T-cell (primary cell): Measurements from ENCODE around the gene CNNM2. TPM values are rescaled to one million over a fixed set of nuclear protein-coding genes. Genes with fewer than 3 reads are reported as not detected.
"Not testable (repeated sequence)": the region's sequence is repeated elsewhere in the genome, so short reads cannot be mapped to it uniquely, and the experiment has no call there.

Experiments
- ATAC-seq, 4 experiments: fragments of 200-7000 bp in 3 of 4; fragments of 150-1000 bp in 1 of 4; cut with Tn5 transposase; replicated peaks in 1 of 4; 1 replicate in 3 of 4; 2 replicates in 1 of 4; pipeline ENCODE4 v1.10.0; 2021; ENCODE audit warnings: moderate library complexity in 3 of 4, mild to moderate bottlenecking in 2 of 4, moderate number of reproducible peaks in 1 of 4
- CTCF ChIA-PET, 2 donors: fragments of 300-600 bp; sonication (Branson Sonifier 250); formaldehyde crosslinking; loops; one replicate each; lab custom pipeline; 2022; ENCODE audit warnings: antibody characterized with exemption in 2 of 2; lab: Charles Lee
- POLR2A ChIA-PET, 2 donors: fragments of 300-600 bp; sonication (Branson Sonifier 250); formaldehyde crosslinking; loops; one replicate each; lab custom pipeline; 2022; ENCODE audit warnings: antibody characterized with exemption in 2 of 2; lab: Charles Lee
- DNase-seq, 35 experiments: peaks; one replicate each; pipeline versions ENCODE4 v3.0.0 to v3.0.0-alpha.2; 2013 to 2023
- H3K27ac ChIP-seq: one replicate; pipeline ENCODE4 v1.5.1; 2013; ENCODE audit warnings: low read length
- H3K27me3 ChIP-seq, 2 experiments: replicated peaks in 1 of 2; 1 replicate in 1 of 2; 2 replicates in 1 of 2; pipeline versions ENCODE4 v1.6.1 to v1.7.0; 2013; ENCODE audit warnings: low read length in 1 of 2, mixed read lengths in 1 of 2; ENCODE audit not compliant: control insufficient read depth in 2 of 2, insufficient read depth in 2 of 2; ENCODE audit errors: extremely low read depth in 1 of 2
- H3K36me3 ChIP-seq, 2 donors: 1 replicate in 1 of 2; 2 replicates in 1 of 2; pipeline versions ENCODE4 v1.6.1 to v1.7.0; 2013; ENCODE audit warnings: low read length in 1 of 2; ENCODE audit not compliant: control insufficient read depth in 2 of 2, insufficient read depth in 1 of 2; ENCODE audit errors: extremely low read depth in 1 of 2
- H3K4me1 ChIP-seq, 2 experiments: 1 replicate in 1 of 2; 2 replicates in 1 of 2; pipeline versions ENCODE4 v1.6.1 to v1.7.0; 2013; ENCODE audit warnings: low read length in 2 of 2, mixed read lengths in 1 of 2; ENCODE audit not compliant: insufficient read depth in 2 of 2, control insufficient read depth in 1 of 2; ENCODE audit errors: extremely low read depth in 1 of 2
- H3K4me3 ChIP-seq, 2 donors: 1 replicate in 1 of 2; 2 replicates in 1 of 2; pipeline versions ENCODE4 v1.5.1 to v1.7.0; 2013; ENCODE audit warnings: mild to moderate bottlenecking in 2 of 2, low read length in 1 of 2, moderate library complexity in 1 of 2; ENCODE audit not compliant: control insufficient read depth in 1 of 2; ENCODE audit errors: extremely low read depth in 1 of 2
- H3K9me3 ChIP-seq: 2 replicates; pipeline ENCODE4 v1.7.0; 2013
- H3K27ac Mint-ChIP-seq, 2 donors: one replicate each; pipeline ENCODE4 v1.8.0; 2020 to 2021; ENCODE audit warnings: mild to moderate bottlenecking in 2 of 2, mixed read lengths in 2 of 2
- H3K27me3 Mint-ChIP-seq, 2 donors: one replicate each; pipeline ENCODE4 v1.8.0; 2021 to 2022; ENCODE audit warnings: mixed read lengths in 2 of 2
- H3K36me3 Mint-ChIP-seq: one replicate; pipeline ENCODE4 v1.8.0; 2021; ENCODE audit warnings: mixed read lengths
- H3K4me1 Mint-ChIP-seq, 3 donors: one replicate each; pipeline ENCODE4 v1.8.0; 2020 to 2022; ENCODE audit warnings: mixed read lengths in 3 of 3, mild to moderate bottlenecking in 1 of 3
- H3K4me3 Mint-ChIP-seq, 3 donors: one replicate each; pipeline ENCODE4 v1.8.0; 2020 to 2022; ENCODE audit warnings: mild to moderate bottlenecking in 3 of 3, mixed read lengths in 3 of 3, moderate library complexity in 3 of 3
- H3K9me3 Mint-ChIP-seq, 3 donors: one replicate each; pipeline ENCODE4 v1.8.0; 2020 to 2022; ENCODE audit warnings: mixed read lengths in 3 of 3
- WGBS: methylation state at CpG from one replicate; pipeline ENCODE4 v1.1.5; 2013; ENCODE audit warnings: missing lambda C conversion rate; ENCODE audit not compliant: insufficient coverage; 5-methylcytosine and 5-hydroxymethylcytosine counted together
- total RNA-seq, 35 experiments: library from RNA in 6 of 35; stranded (reverse) in 6 of 35; fragments of 120-200 nt in 1 of 35; gene quantifications; one replicate each; pipeline versions ENCODE4 v1.2.1 to v1.2.4 and lab custom pipeline; 2013 to 2026

Gene CNNM2
- total RNA-seq, 5 donors from 2014 or later (not counting 1 experiment from before 2014, with no cell fraction given), result 11.6 to 15.4 (median 14.2) TPM

- not testable (repeated sequence) for H3K4me3 ChIP-seq, H3K27ac ChIP-seq, DNase-seq, H3K9me3 Mint-ChIP-seq, H3K4me3 Mint-ChIP-seq, H3K27ac Mint-ChIP-seq, H3K27me3 Mint-ChIP-seq, H3K27me3 ChIP-seq, H3K9me3 ChIP-seq, H3K4me1 ChIP-seq, ATAC-seq
- H3K36me3 ChIP-seq, result peaks cover 0 to 13% of the 10 kb centered on the region in 2 donors
- no CpG with 5 or more reads among the region's 5 CpGs for WGBS
- Mint-ChIP-seq H3K36me3 (peaks cover 43% of the 10 kb centered on the region), H3K4me1 (peaks cover 9 to 16% (median 15%) of the 10 kb centered on the region in 3 donors)
- ChIA-PET CTCF (interaction anchor here in 1 of 2 donors (0.6 kb wide), 1 partner anchor 1414 kb away, joined by 4 read pairs; no protein-coding TSS in a partner anchor), POLR2A (interaction anchor here in 1 of 2 donors (0.5 kb wide), 1 partner anchor 99 kb away, joined by 3 read pairs; no protein-coding TSS in a partner anchor)
Observed at GRCh38 chr10:103130180-103130579, 212.1 kb downstream of the CNNM2 start.

- Histone ChIP-seq H3K36me3 (peaks cover 0 to 15% of the 10 kb centered on the region in 2 donors), H3K9me3 (no peaks in the 10 kb centered on the region), H3K27ac (no peak overlapping the region), H3K27me3 (no peaks in the 10 kb centered on the region), H3K4me3 (no peak overlapping the region), H3K4me1 (no peaks in the 10 kb centered on the region)
- Mint-ChIP-seq H3K36me3 (peaks cover 43% of the 10 kb centered on the region), H3K27ac (no peak overlapping the region), H3K9me3 (no peaks in the 10 kb centered on the region), H3K27me3 (no peaks in the 10 kb centered on the region), H3K4me1 (peaks cover 3 to 15% (median 10%) of the 10 kb centered on the region in 3 donors), H3K4me3 (no peak overlapping the region)
- ATAC-seq (no peak), DNase-seq (no peak)
- CTCF ChIA-PET, result interaction anchor here in 1 of 2 donors (0.6 kb wide), 1 partner anchor 1414 kb away, joined by 4 read pairs; no protein-coding TSS in a partner anchor
- no CpG with 5 or more reads among the region's 1 CpG for WGBS
- POLR2A ChIA-PET, result no interaction called here
Observed at GRCh38 chr10:103130910-103131309, 212.8 kb downstream of the CNNM2 start.

- ATAC-seq, H3K4me3 Mint-ChIP-seq, H3K4me1 ChIP-seq, H3K27ac ChIP-seq, CTCF ChIA-PET, H3K27me3 Mint-ChIP-seq, H3K27me3 ChIP-seq, H3K9me3 Mint-ChIP-seq, H3K9me3 ChIP-seq, H3K27ac Mint-ChIP-seq, POLR2A ChIA-PET, H3K4me3 ChIP-seq: not testable (repeated sequence)
- Mint-ChIP-seq H3K36me3 (peaks cover 56% of the 10 kb centered on the region), H3K4me1 (peaks cover 4 to 16% (median 8%) of the 10 kb centered on the region in 3 donors)
- peaks cover 6 to 12% of the 10 kb centered on the region in 2 donors for H3K36me3 ChIP-seq
- peak in 1 of 35 experiments; percentile 20 for DNase-seq
- 62% methylated on average over 3 of the region's 3 CpGs for WGBS
Observed at GRCh38 chr10:103135168-103135567, 217.1 kb downstream of the CNNM2 start.

GRCh38 chr10:103139803-103140202 is 221.7 kb downstream of the CNNM2 start:
- Mint-ChIP-seq H3K4me3 (no peak overlapping the region), H3K9me3 (no peaks in the 10 kb centered on the region), H3K4me1 (peaks cover 4 to 14% (median 6%) of the 10 kb centered on the region in 3 donors), H3K27ac (peak overlapping the region in 1 of 2 donors; percentile 45), H3K36me3 (peaks cover 47% of the 10 kb centered on the region), H3K27me3 (no peaks in the 10 kb centered on the region)
- H3K9me3 ChIP-seq, result no peaks in the 10 kb centered on the region
- no peak overlapping the region for H3K27ac ChIP-seq
- no peak overlapping the region for H3K4me3 ChIP-seq
- ATAC-seq (no peak), DNase-seq (no peak)
- ChIA-PET POLR2A (no interaction called here), CTCF (no interaction called here)
- no peaks in the 10 kb centered on the region for H3K27me3 ChIP-seq
- 94% methylated on average over 3 of the region's 3 CpGs for WGBS
- H3K4me1 ChIP-seq, result no peaks in the 10 kb centered on the region
- peaks cover 4 to 16% of the 10 kb centered on the region in 2 donors for H3K36me3 ChIP-seq

Other genes with a start within 250 kb of the CNNM2 start
- gene ARL3, start 203.9 kb upstream of the CNNM2 start, total RNA-seq, result 1 to 10 TPM; 2.7 to 5.0 (median 3.5) TPM
- 10 to 100 TPM in 4 of 5 donors, 1 to 10 TPM in 1; 9.2 to 32.6 (median 22.6) TPM for gene SFXN2, start 203.7 kb upstream of the CNNM2 start, total RNA-seq
- 10 to 100 TPM; 20.0 to 38.5 (median 33.0) TPM for gene WBP1L, start 174.3 kb upstream of the CNNM2 start, total RNA-seq
- 1 to 10 TPM in 3 of 5 donors, not detected in 2; 3.2 to 5.1 (median 4.1) TPM for gene CYP17A1, start 80.9 kb upstream of the CNNM2 start, total RNA-seq
- 10 to 100 TPM; 12.0 to 16.3 (median 12.6) TPM for gene BORCS7, start 64.0 kb upstream of the CNNM2 start, total RNA-seq
- 1 to 10 TPM in 1 of 5 donors, under 1 TPM in 4; 0.26 to 1.3 (median 0.50) TPM for gene AS3MT, start 48.8 kb upstream of the CNNM2 start, total RNA-seq